GM12891 (cell line): ENCODE data around the gene FOXN4.

ENCODE experiments used
- PAX5 ChIP-seq: IDR thresholded peaks from 2 replicates; pipeline ENCODE4 v1.6.1; 2011; ENCODE audit warnings: low read length, moderate library complexity, mild to moderate bottlenecking; ENCODE audit not compliant: insufficient read depth, severe bottlenecking
- POLR2A ChIP-seq: IDR thresholded peaks from 2 replicates; pipeline ENCODE4 v1.6.1; 2011; ENCODE audit warnings: low read depth, low read length, control low read depth
- POLR2AphosphoS5 ChIP-seq: IDR thresholded peaks from 2 replicates; pipeline ENCODE4 v1.6.1; 2011; ENCODE audit warnings: low read depth, low read length, control low read depth
- SPI1 ChIP-seq: IDR thresholded peaks from 2 replicates; pipeline ENCODE4 v1.6.1; 2011; ENCODE audit warnings: low read depth, low read length, control low read depth
- TAF1 ChIP-seq: IDR thresholded peaks from 2 replicates; pipeline ENCODE4 v1.6.1; 2011; ENCODE audit warnings: low read depth, low read length, control low read depth

GRCh38 chr12:109304485-109304884 is 4.6 kb downstream of the FOXN4 start:
- TF ChIP-seq POLR2AphosphoS5: no peak
- no peak for TF ChIP-seq POLR2A
- no peak for TF ChIP-seq SPI1
- TF ChIP-seq TAF1: no peak
- no peak for TF ChIP-seq PAX5
